Heart right ventricle (tissue), 16 donors: ENCODE measurements around the gene PLEKHA7. TPM values are rescaled to one million over a fixed set of nuclear protein-coding genes. Genes with fewer than 3 reads are reported as not detected.
"Not testable (repeated sequence)": the region's sequence is repeated elsewhere in the genome, so short reads cannot be mapped to it uniquely, and the experiment has no call there.

Source experiments
- ATAC-seq, 8 donors: fragments of 200-7000 bp; cut with Tn5 transposase; one replicate each; pipeline ENCODE4 v1.9.1; 2020; ENCODE audit warnings: mild to moderate bottlenecking in 8 of 8, moderate library complexity in 8 of 8, moderate number of reproducible peaks in 1 of 8
- DNase-seq, 2 donors: peaks; one replicate each; pipeline ENCODE4 v3.0.0-alpha.2; 2020
- H3K27ac ChIP-seq, 10 donors: fragments of 200-600 bp; sonication (generic) in 2 of 10; one replicate each; pipeline versions ENCODE4 v1.5.0 to v1.8.0; 2020 to 2022; ENCODE audit warnings: mild to moderate bottlenecking in 3 of 10
- H3K27me3 ChIP-seq, 7 donors: fragments of 200-600 bp; one replicate each; pipeline ENCODE4 v1.8.0; 2021 to 2022; ENCODE audit warnings: mild to moderate bottlenecking in 2 of 7
- H3K36me3 ChIP-seq, 9 donors: fragments of 200-600 bp; sonication (generic) in 1 of 9; one replicate each; pipeline versions ENCODE4 v1.5.0 to v1.8.0; 2020 to 2022; ENCODE audit warnings: mild to moderate bottlenecking in 2 of 9
- H3K4me1 ChIP-seq, 9 donors: fragments of 200-600 bp; sonication (generic) in 1 of 9; one replicate each; pipeline versions ENCODE4 v1.5.0 to v1.8.0; 2020 to 2022; ENCODE audit warnings: mild to moderate bottlenecking in 4 of 9
- H3K4me3 ChIP-seq, 10 donors: fragments of 200-600 bp; sonication (generic) in 2 of 10; one replicate each; pipeline versions ENCODE4 v1.5.0 to v1.8.0; 2020 to 2022; ENCODE audit warnings: mild to moderate bottlenecking in 7 of 10, moderate library complexity in 2 of 10
- H3K9me3 ChIP-seq, 11 donors: fragments of 200-600 bp in 10 of 11; sonication (generic) in 2 of 11; one replicate each; pipeline versions ENCODE4 v1.5.0 to v1.8.0; 2013 to 2022; ENCODE audit warnings: mild to moderate bottlenecking in 2 of 11, control low read depth in 1 of 11, moderate library complexity in 1 of 11
- CTCF ChIP-seq, 9 donors: fragments of 200-600 bp; sonication (generic) in 2 of 9; IDR thresholded peaks; one replicate each; pipeline versions ENCODE4 v1.5.0 to v1.8.0; 2021 to 2022; ENCODE audit warnings: antibody characterized with exemption in 9 of 9, mild to moderate bottlenecking in 5 of 9, moderate library complexity in 1 of 9
- WGBS, 2 donors: extraction: QIAGEN DNeasy Blood & Tissue Kit; methylation state at CpG; one replicate each; pipeline ENCODE4 v1.1.7; 2013; ENCODE audit warnings: inconsistent platforms in 1 of 2; 5-methylcytosine and 5-hydroxymethylcytosine counted together
- intact Hi-C, 10 donors: fragments of 100-400 bp; cut with DNase I; formaldehyde crosslinking; loops; one replicate each; pipeline versions ENCODE4 v1.11.1 to v1.14.2; 2022
- polyA plus RNA-seq, 2 donors: library from polyadenylated mRNA; stranded (reverse); fragments of 200-250 nt; gene quantifications; one replicate each; pipeline ENCODE4 v1.2.3, GENCODE V29; 2013
- total RNA-seq, 10 donors: library from RNA; stranded (reverse); fragmentation: NEBNext Ultra II Directional in 3 of 10; extraction: Animal tissue kit (Norgen Biotek cat#: 25700) in 3 of 10; gene quantifications; one replicate each; pipeline versions ENCODE4 v1.2.1 to v1.2.4, GENCODE V29; 2021 to 2023
- donor health status: Arrhythmogenic right ventricular cardiomyopathy.
- donor health status: ischemic (EF 13 %, LVEDD 7.1; RV severe dilation, severe dysfunction).
- donor health status: healthy with polysubstance abuse.
- donor health status: DM: no; HTN: yes; CAD: no.
- donor health status: DM: no; HTN: no; CAD: no.
- donor health status: ischemic (EF 25% LVEDD 6.9; RV normal size, moderate dysfunction).
- donor health status: ischemic (EF 25% LVEDD 5.7; RV mildly dilated, moderate dysfunction).
- donor health status: healthy.
- donor health status: DM: yes; HTN: yes; CAD: no.
- donor health status: Ischemic cardiomyopathy.
- donor health status: ischemic (EF 35%, LVEDD 5.7; RV mildly dilated, moderate dysfunction).
- donor health status: nonischemic (EF 11% LVEDD 7.7; RV severe dilation, severe dysfunction).
- donor health status: DM: yes; HTN: yes; CAD: no.
- donor health status: PGD.
- donor health status: ischemic (EF 29% LVEDD 5.4; RV normal size, mild dysfunction).
- donor health status: nonischemic (EF 23%, LVEDD 6.1; RV moderate dilation, normal function).

The PLEKHA7 gene
- total and polyA plus RNA-seq, 12 donors, result 15.3 to 46.9 (median 24.0) TPM

- DNase-seq (no peak), ATAC-seq (peak in 4 of 8 donors; percentile 28 to 50 (median 33))
- 53 to 85% methylated on average over 1 of the region's 1 CpG for WGBS, 2 donors
- no peaks in the 10 kb centered on the region for H3K36me3 ChIP-seq
- no peak overlapping the region for H3K4me3 ChIP-seq
- intact Hi-C loops, result no loop called here
- H3K27me3 ChIP-seq, result no peaks in the 10 kb centered on the region
- TF ChIP-seq CTCF (IDR thresholded peaks at IDR 0.05), result no peak
- peaks cover 3 to 60% (median 35%) of the 10 kb centered on the region in 9 donors for H3K4me1 ChIP-seq
- no peaks in the 10 kb centered on the region for H3K9me3 ChIP-seq
- H3K27ac ChIP-seq, result peak overlapping the region in 8 of 10 donors; percentile 17 to 73 (median 44)
These were observed 108.8 kb downstream of the PLEKHA7 start for GRCh38 chr11:16905375-16905774.

GRCh38 chr11:16904761-16905160, 109.5 kb downstream of the PLEKHA7 start:
- WGBS, 2 donors, result 82 to 84% methylated on average over 2 of the region's 2 CpGs
- H3K36me3 ChIP-seq, intact Hi-C loops, H3K9me3 ChIP-seq, DNase-seq, H3K27me3 ChIP-seq, H3K4me3 ChIP-seq: not testable (repeated sequence)
- H3K4me1 ChIP-seq, result peaks cover 3 to 58% (median 31%) of the 10 kb centered on the region in 9 donors
- peak in 2 of 8 donors; percentile 15 to 32 for ATAC-seq
- H3K27ac ChIP-seq, result peak overlapping the region in 6 of 10 donors; percentile 17 to 73 (median 53)

- 42 to 45% methylated on average over 2 of the region's 2 CpGs for WGBS, 2 donors
- H3K4me1 ChIP-seq, result peaks cover 3 to 61% (median 34%) of the 10 kb centered on the region in 9 donors
- intact Hi-C loops, result no loop called here
- ATAC-seq (peak in 4 of 8 donors; percentile 34 to 56 (median 51)), DNase-seq (no peak)
- TF ChIP-seq CTCF (IDR thresholded peaks at IDR 0.05), result no peak
- H3K27ac ChIP-seq, result peak overlapping the region in 5 of 10 donors; percentile 3 to 46 (median 15)
- H3K4me3 ChIP-seq, result no peak overlapping the region
- H3K9me3 ChIP-seq, result no peaks in the 10 kb centered on the region
- no peaks in the 10 kb centered on the region for H3K36me3 ChIP-seq
- no peaks in the 10 kb centered on the region for H3K27me3 ChIP-seq
These were observed 111.3 kb downstream of the PLEKHA7 start for GRCh38 chr11:16902781-16903378.

- no peak for TF ChIP-seq CTCF (IDR thresholded peaks at IDR 0.05)
- Histone ChIP-seq H3K27ac (peak overlapping the region in 2 of 10 donors; percentile 17 to 46), H3K9me3 (no peaks in the 10 kb centered on the region), H3K36me3 (no peaks in the 10 kb centered on the region), H3K4me3 (no peak overlapping the region), H3K27me3 (no peaks in the 10 kb centered on the region), H3K4me1 (peaks cover 3 to 68% (median 41%) of the 10 kb centered on the region in 9 donors)
- ATAC-seq, result no peak
- 78 to 86% methylated on average over 6 of the region's 6 CpGs for WGBS, 2 donors
- no peak for DNase-seq
- intact Hi-C loops, result no loop called here
These were observed 112.0 kb downstream of the PLEKHA7 start for GRCh38 chr11:16902182-16902581.

- ATAC-seq (no peak), DNase-seq (no peak)
- TF ChIP-seq CTCF (IDR thresholded peaks at IDR 0.05), result no peak
- intact Hi-C loops, result no loop called here
- H3K27ac ChIP-seq, result no peak overlapping the region
- no peak overlapping the region for H3K4me3 ChIP-seq
- H3K9me3 ChIP-seq, result no peaks in the 10 kb centered on the region
- peaks cover under 1 to 80% (median 44%) of the 10 kb centered on the region in 9 donors for H3K4me1 ChIP-seq
- no peaks in the 10 kb centered on the region for H3K27me3 ChIP-seq
- H3K36me3 ChIP-seq, result no peaks in the 10 kb centered on the region
These were observed 113.7 kb downstream of the PLEKHA7 start for GRCh38 chr11:16900491-16900890.
